Inflammatory macrophage (primary cell): ENCODE measurements around the gene ZNF157.
"Not testable (repeated sequence)": the region's sequence is repeated elsewhere in the genome, so short reads cannot be mapped to it uniquely, and the experiment has no call there.

Experiments used
- DNase-seq, 2 donors: peaks; one replicate each; pipeline ENCODE4 v3.0.0-alpha.2; 2020 to 2022
- total RNA-seq, 18 experiments: gene quantifications; one replicate each; lab custom pipeline; 2026; ENCODE audit warnings: mixed read lengths in 6 of 18, inconsistent platforms in 2 of 18; lab: John Stamatoyannopoulos, UW

Gene ZNF157
- total RNA-seq = 0 to 0.23 (median 0) reads per million in 18 experiments

DNA sequence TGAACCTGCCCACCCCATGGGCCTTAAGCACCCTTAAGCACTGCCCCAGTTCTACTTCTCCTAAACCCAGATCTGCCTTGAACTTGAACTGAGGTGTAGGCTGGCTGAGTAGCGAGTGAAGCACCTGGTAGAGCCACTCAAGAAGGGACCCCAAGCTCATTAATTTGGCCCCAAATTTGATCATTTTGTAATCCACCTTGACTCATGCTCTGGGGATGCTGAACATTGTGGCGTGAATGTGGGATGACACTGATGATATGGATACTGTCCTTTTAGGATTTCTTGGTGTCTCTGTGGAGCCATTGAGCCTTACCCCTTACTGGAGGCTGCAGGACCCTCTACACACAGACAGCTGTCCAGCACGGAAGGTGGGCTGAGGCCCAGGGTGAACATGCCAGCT is at the start of gene ZNF157:
ZNF157 (plus strand) TSS at position 301 of the 400 bp plus-strand sequence; CDS start at position 392, 91 bp downstream.
- DNase-seq = no peak

DNA sequence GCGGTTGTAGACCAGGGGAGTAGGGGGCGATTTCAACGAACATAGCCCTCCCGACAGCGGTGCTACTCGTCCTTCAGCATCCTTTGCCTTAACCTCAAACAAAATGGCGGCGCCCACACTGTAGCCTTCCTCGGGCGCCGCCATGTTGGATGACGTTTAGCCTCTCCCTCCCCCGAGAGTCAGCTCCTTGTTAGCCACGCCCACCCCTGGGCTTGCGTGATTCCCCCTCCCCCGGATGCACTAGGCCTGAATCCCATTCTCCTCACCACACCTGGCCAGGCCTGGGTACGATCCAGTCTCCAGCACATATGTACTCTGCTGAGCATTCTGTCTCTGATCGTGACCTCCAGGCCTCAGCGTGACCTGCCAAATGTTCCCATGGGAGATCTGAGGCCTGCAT is 49.0 kb upstream of the ZNF157 start:
- no peak for DNase-seq

DNA sequence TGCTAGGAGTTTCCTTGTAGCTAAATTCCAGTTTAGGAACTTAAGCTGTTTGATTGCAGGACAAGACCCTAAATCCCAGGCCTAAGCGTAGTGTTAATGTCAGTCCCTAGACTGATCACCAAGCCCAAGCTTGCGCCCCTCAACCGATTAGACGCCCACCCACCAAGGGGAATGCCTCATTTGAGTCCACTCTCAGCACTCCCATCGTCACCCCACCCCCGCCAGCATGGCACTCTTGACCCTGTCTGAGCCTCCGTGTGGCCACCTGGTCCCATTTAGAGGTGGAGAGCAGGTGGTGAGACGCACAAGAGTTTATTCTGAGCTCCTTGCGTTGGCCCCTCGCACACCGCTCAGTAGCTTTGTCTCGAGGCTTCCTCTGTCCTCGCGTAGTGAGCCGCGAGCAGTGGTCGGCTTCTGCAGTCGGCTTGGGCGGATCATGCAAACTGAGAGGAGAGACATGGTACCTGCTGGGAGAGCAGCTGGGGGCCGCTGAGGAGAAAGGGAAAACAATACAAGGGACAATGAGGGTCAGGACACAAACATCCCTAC is 48.5 kb upstream of the ZNF157 start:
- DNase-seq = no peak

GRCh38 chrX:47327902-47328301 is 42.5 kb upstream of the ZNF157 start:
- no peak for DNase-seq

- not testable (repeated sequence) for DNase-seq
These were observed 37.6 kb upstream of the ZNF157 start for GRCh38 chrX:47332729-47333128.

DNA sequence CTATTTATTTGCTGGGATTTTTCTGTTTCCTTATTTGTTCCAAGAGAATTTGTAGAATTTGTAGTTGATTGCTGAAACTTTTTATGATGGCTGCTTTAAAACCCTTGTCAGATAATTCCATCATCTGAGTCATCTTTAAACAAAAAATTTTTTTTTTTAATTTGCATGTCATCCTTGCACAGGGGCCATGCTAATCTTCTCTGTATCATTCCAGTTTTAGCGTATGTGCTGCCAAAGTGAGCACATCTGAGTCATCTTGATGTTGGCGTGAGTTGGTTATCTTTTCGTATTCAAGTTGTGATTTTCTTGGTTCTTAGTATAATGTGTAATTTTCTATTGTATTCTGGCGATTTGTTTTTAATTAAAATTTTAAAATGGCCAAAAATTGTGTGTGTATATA is 18.7 kb upstream of the ZNF157 start:
- DNase-seq = no peak

- no peak for DNase-seq
These were observed 11.9 kb upstream of the ZNF157 start for GRCh38 chrX:47358387-47359065.

DNA sequence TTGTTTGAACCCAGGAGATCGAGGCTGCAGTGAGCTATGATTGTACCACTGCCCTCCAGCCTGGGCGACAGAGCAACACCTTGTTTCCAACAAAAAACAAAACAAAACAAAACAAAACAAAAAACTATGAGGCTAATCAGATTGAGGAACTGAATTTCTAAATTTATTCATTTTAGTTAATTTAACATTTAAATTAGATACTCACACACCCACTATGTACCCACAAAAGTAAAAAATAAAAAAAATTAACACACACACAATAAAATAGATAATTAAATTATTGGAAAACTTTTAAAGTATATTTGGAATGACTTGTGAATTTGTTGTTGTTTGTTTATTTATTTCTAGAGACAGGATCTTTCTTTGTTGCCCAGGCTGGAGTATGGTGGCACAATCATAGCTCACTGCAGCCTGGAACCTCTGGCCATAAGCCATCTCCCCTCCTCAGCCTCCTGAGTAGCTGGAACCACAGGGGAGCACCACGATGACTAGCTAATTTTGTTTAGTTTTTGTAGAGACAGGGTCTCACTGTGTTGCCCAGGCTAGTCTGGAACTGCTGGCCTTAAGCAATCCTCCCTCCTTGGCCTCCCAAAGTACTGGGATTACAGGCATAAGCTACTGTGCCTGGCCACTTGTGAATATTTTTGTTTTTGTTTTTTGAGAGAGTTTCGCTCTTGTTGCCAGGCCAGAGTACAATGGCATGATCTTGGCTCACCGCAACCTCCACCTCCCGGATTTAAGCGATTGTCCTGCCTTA is 9.8 kb upstream of the ZNF157 start:
- no peak for DNase-seq

- peak; percentile 46 to 72 for DNase-seq
These were observed 8.6 kb upstream of the ZNF157 start for GRCh38 chrX:47361538-47362511.

DNA sequence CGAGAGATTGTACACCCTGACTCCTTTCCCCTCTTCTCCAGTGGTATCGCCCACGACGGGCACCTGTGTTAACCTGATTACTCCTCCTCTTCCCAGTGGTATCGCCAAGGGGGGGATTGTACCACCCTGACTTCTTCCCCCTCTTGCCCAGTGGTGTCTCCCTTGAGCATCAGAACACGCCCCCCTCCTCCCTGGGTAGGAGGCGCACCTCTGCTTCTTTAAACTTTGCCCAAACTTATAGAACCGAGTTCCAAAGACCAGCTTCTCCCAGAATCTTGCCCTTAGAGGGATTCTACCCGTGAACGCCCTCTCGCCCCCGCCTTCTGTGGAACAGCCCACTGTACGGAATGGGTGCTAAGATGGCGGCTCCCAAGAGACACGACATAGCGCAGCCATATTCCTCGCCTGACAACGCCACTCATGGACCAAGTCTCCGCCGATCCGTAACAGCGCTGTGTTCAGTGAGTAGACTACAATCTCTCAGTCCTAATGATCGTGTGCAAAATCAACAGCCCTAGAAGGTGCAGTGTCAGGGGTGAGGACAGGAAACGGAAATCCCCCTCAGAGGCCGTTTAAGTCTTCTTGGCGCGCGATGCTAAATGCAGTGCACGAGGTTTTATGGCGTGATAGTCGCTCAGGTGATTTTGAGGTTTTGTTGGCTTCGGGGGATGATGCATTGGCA is 4.2 kb upstream of the ZNF157 start:
- peak; percentile 58 to 59 for DNase-seq

- no peak for DNase-seq
These were observed 2.8 kb downstream of the ZNF157 start for GRCh38 chrX:47373198-47373597.

DNA sequence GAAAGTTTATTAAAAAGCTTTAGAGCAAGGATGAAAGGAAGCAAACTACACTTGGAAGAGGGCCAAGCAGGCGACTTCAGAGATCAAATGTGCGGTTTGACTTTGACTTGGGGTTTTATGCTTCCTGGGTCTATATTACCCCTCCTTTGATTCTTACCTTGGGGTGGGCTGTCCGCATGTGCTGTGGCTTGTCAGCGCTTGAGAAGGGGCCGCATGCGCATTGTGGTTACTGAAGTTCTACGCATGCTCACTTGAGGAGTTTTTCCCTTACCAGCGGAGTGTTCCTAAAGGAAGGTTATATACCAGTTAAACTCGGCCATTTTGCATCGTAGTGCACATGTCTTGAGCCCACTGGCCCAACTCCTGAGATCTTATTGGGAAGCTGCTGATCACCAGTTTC is 9.9 kb downstream of the ZNF157 start:
- peak; percentile 62 to 67 for DNase-seq

GRCh38 chrX:47380837-47381236 is 10.5 kb downstream of the ZNF157 start:
- not testable (repeated sequence) for DNase-seq

DNA sequence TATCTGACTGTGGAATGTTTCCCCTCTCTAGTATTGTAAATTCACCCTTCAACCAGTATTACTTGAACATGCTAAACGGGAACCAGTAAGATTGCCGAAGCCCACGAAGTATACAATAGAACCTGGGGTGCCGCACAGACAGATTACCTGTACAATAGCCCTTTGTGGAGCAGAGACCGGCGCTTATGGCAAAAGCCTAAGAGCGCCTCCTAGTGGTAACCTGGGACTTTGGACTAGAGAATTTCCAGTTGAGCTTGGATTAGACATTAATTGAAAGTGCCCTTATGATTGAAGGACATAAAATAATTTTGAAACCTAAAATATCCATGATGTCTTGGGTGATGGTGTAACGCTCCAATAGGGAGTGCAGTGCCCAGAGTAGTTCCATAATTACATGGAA is 14.1 kb downstream of the ZNF157 start:
- peak; percentile 57 to 61 for DNase-seq

GRCh38 chrX:47390780-47391179 is 20.4 kb downstream of the ZNF157 start:
- no peak for DNase-seq

DNA sequence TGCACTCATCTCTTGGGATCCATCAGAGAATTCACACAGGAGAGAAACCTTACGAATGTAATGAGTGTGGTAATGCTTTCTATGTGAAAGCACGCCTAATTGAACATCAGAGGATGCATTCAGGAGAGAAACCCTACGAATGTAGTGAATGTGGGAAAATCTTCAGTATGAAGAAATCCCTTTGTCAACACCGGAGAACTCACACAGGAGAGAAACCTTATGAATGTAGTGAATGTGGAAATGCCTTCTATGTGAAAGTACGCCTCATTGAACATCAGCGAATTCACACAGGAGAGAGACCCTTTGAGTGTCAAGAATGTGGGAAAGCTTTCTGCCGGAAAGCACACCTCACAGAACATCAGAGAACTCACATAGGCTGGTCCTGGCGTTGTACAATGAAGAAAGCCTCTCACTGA is 42.8 kb downstream of the ZNF157 start:
- no peak for DNase-seq

GRCh38 chrX:47420265-47420664 is 49.9 kb downstream of the ZNF157 start:
- DNase-seq = no peak

GRCh38 chrX:47420962-47421361 is 50.6 kb downstream of the ZNF157 start:
- no peak for DNase-seq

DNA sequence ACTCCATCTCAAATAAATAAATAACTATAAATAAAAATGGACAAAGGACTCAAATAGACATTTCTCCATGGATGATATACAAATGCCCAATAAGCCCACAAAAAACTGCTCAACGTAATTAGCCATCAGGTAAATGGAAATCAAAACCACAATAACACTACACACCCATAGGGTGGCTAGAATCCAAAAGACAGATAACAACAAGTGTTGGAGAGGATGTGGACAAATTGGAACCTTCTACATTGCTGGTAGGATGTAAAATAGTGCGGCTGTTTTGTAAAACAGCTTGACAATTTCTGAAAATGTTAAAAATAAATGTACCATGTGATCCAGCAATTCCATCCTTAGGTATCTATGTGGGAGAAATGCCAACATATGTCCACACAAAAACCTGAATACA is 52.1 kb downstream of the ZNF157 start:
- DNase-seq = no peak

GRCh38 chrX:47430925-47431324 is 60.5 kb downstream of the ZNF157 start:
- DNase-seq = no peak

DNA sequence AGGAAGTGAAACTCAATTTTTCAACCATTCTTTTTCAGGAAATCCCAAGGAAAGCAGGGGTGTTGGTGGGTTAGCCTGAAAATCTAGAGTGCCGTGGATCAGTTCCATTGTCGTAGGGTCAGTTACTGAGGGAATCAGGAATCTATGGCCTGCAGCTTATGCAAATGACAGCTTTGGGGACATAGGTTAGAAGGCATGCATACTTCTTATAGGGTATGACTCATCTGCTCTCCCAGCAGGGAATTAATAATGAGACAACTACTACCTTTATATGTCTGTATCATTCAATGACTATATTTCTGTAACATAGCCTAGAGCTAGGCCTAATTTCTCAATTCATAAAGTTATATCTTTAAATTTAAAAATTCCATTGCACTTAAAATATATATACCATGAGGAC is 76.1 kb downstream of the ZNF157 start:
- DNase-seq = no peak

DNA sequence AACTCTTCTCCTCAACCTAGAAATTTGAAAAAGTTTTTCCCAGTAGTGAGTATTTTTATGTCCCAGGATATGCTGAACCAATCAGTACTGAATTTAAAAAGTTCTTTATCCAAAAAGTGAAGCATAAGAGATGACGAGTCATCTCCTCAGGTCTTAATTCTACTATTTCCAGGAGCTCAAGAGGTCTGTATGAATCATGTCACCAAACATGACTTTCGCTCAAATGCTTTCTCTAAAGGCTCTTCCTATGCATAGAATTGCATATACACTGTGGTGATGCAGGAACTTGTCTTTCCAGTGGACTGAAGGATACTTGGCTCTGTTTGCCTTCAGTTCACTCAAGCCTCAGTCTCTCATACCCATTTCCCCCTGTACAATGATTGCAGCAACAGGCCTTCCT is 76.6 kb downstream of the ZNF157 start:
- DNase-seq = no peak
